HepG2 (cell line): Measurements from ENCODE around the gene TOP2B. TPM values are rescaled to one million over a fixed set of nuclear protein-coding genes. Genes with fewer than 3 reads are reported as not detected.

Source experiments
- ATAC-seq: fragments of 200-7000 bp; cut with Tn5 transposase; 3 replicates; pipeline ENCODE4 v1.9.1; 2020; ENCODE audit warnings: mild to moderate bottlenecking, moderate library complexity
- BruUV-seq: library from RNA; stranded (reverse); fragments of 400-500 nt; replicated peaks from 2 replicates; lab custom pipeline; 2021; lab: Mats Ljungman, UMichigan
- CTCF ChIA-PET: fragments of 300-600 bp; formaldehyde crosslinking; extraction: SDS; loops from one replicate; lab custom pipeline; 2021; ENCODE audit warnings: low total read pairs, inconsistent platforms, low intra/inter-chr PET ratio; lab: Yijun Ruan, JAX
- POLR2A ChIA-PET: fragments of 350-600 bp; sonication (Branson Sonifier 250); formaldehyde crosslinking; loops from one replicate; lab custom pipeline; 2020; ENCODE audit warnings: antibody characterized with exemption, inconsistent platforms; lab: Yijun Ruan, JAX
- DNase-seq: peaks from one replicate; pipeline ENCODE4 v3.0.0-alpha.2; 2015; ENCODE audit warnings: low spot score
- FAIRE-seq: peaks from 3 replicates; lab custom pipeline; 2011; peaks lifted over from hg19 to GRCh38; lab: Jason Lieb, UNC
- H2AFZ ChIP-seq: one replicate; pipeline ENCODE4 v1.6.1; 2011; ENCODE audit warnings: low read length, inconsistent platforms
- H3K27ac ChIP-seq: fragments of 300-600 bp; 3 replicates; pipeline ENCODE4 v1.8.0; 2011; ENCODE audit warnings: mixed run types, mild to moderate bottlenecking, mixed read lengths, low read length, inconsistent platforms; ENCODE audit not compliant: insufficient read depth; ENCODE audit errors: extremely low read length
- H3K27me3 ChIP-seq, 2 experiments: fragments of 200-600 bp in 1 of 2; 2 replicates in 1 of 2; 3 replicates in 1 of 2; pipeline versions ENCODE4 v1.6.0 to v1.8.0; 2011; ENCODE audit warnings: low read length in 2 of 2, mild to moderate bottlenecking in 2 of 2, moderate library complexity in 2 of 2, inconsistent platforms in 1 of 2; ENCODE audit not compliant: insufficient read depth in 2 of 2, control insufficient read depth in 1 of 2
- H3K36me3 ChIP-seq, 2 experiments: fragments of 200-600 bp in 1 of 2; replicated peaks in 1 of 2; 2 replicates in 1 of 2; 3 replicates in 1 of 2; pipeline versions ENCODE4 v1.5.1 to v1.8.0; 2011; ENCODE audit warnings: low read length in 2 of 2, inconsistent platforms in 1 of 2; ENCODE audit not compliant: insufficient read depth in 2 of 2, control insufficient read depth in 1 of 2
- H3K4me1 ChIP-seq: 2 replicates; pipeline ENCODE4 v1.5.1; 2012; ENCODE audit warnings: low read length, inconsistent platforms; ENCODE audit not compliant: insufficient read depth
- H3K4me2 ChIP-seq: 2 replicates; pipeline ENCODE4 v1.6.0; 2011; ENCODE audit warnings: low read depth, low read length, inconsistent platforms
- H3K4me3 ChIP-seq, 3 experiments: fragments of 200-600 bp in 1 of 3; sonication (generic), shearing (Covaris generic) in 1 of 3; replicated peaks in 1 of 3; 2 replicates each; pipeline ENCODE4 v1.5.1; 2011 to 2016; ENCODE audit warnings: low read length in 3 of 3, inconsistent platforms in 2 of 3, low read depth in 2 of 3, mild to moderate bottlenecking in 2 of 3, control low read depth in 1 of 3, mixed read lengths in 1 of 3; ENCODE audit not compliant: insufficient read depth in 1 of 3
- H3K79me2 ChIP-seq: one replicate; pipeline ENCODE4 v1.6.1; 2011; ENCODE audit warnings: low read length, inconsistent platforms; ENCODE audit not compliant: insufficient read depth
- H3K9ac ChIP-seq: 2 replicates; pipeline ENCODE4 v1.6.0; 2011; ENCODE audit warnings: mild to moderate bottlenecking, low read depth, low read length, inconsistent platforms; ENCODE audit not compliant: insufficient read depth
- H3K9me3 ChIP-seq: 2 replicates; pipeline ENCODE4 v1.5.1; 2012; ENCODE audit warnings: mild to moderate bottlenecking, low read length
- H4K20me1 ChIP-seq: 2 replicates; pipeline ENCODE4 v1.6.0; 2011; ENCODE audit warnings: inconsistent platforms, mild to moderate bottlenecking, low read length, moderate library complexity; ENCODE audit not compliant: insufficient read depth
- CTCF ChIP-seq: sonication (generic); formaldehyde crosslinking; IDR thresholded peaks from 2 replicates; pipeline ENCODE4 v1.5.0; 2020; ENCODE audit warnings: mild to moderate bottlenecking, missing genetic modification reagents, moderate library complexity
- HDAC1 ChIP-seq: sonication (generic); formaldehyde crosslinking; IDR thresholded peaks from 2 replicates; pipeline ENCODE4 v1.5.1; 2020; ENCODE audit warnings: mild to moderate bottlenecking, missing genetic modification reagents
- HNF1B ChIP-seq: sonication (generic); formaldehyde crosslinking; IDR thresholded peaks from 2 replicates; pipeline ENCODE4 v1.5.1; 2020; ENCODE audit warnings: mild to moderate bottlenecking, moderate library complexity, missing genetic modification reagents
- MTERF4 ChIP-seq: sonication (generic); formaldehyde crosslinking; IDR thresholded peaks from 2 replicates; pipeline ENCODE4 v1.8.0; 2023; ENCODE audit warnings: mild to moderate bottlenecking, missing genetic modification reagents
- RAD21 ChIP-seq: fragments of 450-650 bp; formaldehyde crosslinking; IDR thresholded peaks from 2 replicates; pipeline ENCODE4 v1.5.0; 2020; ENCODE audit warnings: mild to moderate bottlenecking
- RAD51 ChIP-seq: fragments of 450-650 bp; IDR thresholded peaks from 2 replicates; pipeline ENCODE4 v1.6.1; 2016; ENCODE audit warnings: borderline replicate concordance
- REPIN1 ChIP-seq: sonication (generic); formaldehyde crosslinking; IDR thresholded peaks from 2 replicates; pipeline ENCODE4 v1.8.0; 2022; ENCODE audit warnings: missing genetic modification reagents, low read depth, mild to moderate bottlenecking, borderline replicate concordance
- SAP130 ChIP-seq: IDR thresholded peaks from 2 replicates; pipeline ENCODE4 v1.6.1; 2016; ENCODE audit warnings: low read depth
- WIZ ChIP-seq: sonication (generic); formaldehyde crosslinking; IDR thresholded peaks from 2 replicates; pipeline ENCODE4 v1.5.1; 2020; ENCODE audit warnings: mild to moderate bottlenecking, missing genetic modification reagents
- ZBTB46 ChIP-seq: sonication (generic); formaldehyde crosslinking; IDR thresholded peaks from 2 replicates; pipeline ENCODE4 v1.4.0; 2020; ENCODE audit warnings: mild to moderate bottlenecking, missing genetic modification reagents, borderline replicate concordance
- ZNF205 ChIP-seq: IDR thresholded peaks from 2 replicates; pipeline ENCODE4 v1.6.1; 2018; ENCODE audit warnings: missing biosample characterization, missing genetic modification reagents
- ZNF441 ChIP-seq: sonication (generic); formaldehyde crosslinking; IDR thresholded peaks from 2 replicates; pipeline ENCODE4 v1.7.0; 2021; ENCODE audit warnings: missing genetic modification reagents, borderline replicate concordance
- ZNF530 ChIP-seq: sonication (generic); formaldehyde crosslinking; IDR thresholded peaks from 2 replicates; pipeline ENCODE4 v1.5.0; 2020; ENCODE audit warnings: low read depth, mild to moderate bottlenecking, missing genetic modification reagents
- ZNF563 ChIP-seq: sonication (generic); formaldehyde crosslinking; IDR thresholded peaks from 2 replicates; pipeline ENCODE4 v1.8.0; 2022; ENCODE audit warnings: mild to moderate bottlenecking, moderate library complexity, missing genetic modification reagents
- ZNF574 ChIP-seq: sonication (generic); formaldehyde crosslinking; IDR thresholded peaks from 2 replicates; pipeline ENCODE4 v1.4.0; 2020; ENCODE audit warnings: missing genetic modification reagents
- WGBS: methylation state at CpG from one replicate; pipeline ENCODE4 v1.1.6; 2017; ENCODE audit warnings: low lambda C conversion rate; 5-methylcytosine and 5-hydroxymethylcytosine counted together
- in situ Hi-C: cut with HindIII; loops from 2 replicates; pipeline ENCODE4 v1.10.0; 2017; ENCODE audit warnings: low pct_unique_long_range_greater_than_20kb; ENCODE audit not compliant: extremely low pct_ligation_motif_present
- intact Hi-C: fragments of 100-400 bp; cut with micrococcal nuclease; formaldehyde crosslinking; loops from one replicate; pipeline ENCODE4 v1.10.0; 2022; ENCODE audit not compliant: unreplicated experiment
- polyA plus RNA-seq, 8 experiments: library from polyadenylated mRNA; depleted of rRNA in 3 of 8; stranded (reverse) in 7 of 8; unstranded in 1 of 8; fragments of >200 nt; fragmentation: Illumina TruSeq in 4 of 8; extraction: Trizol in 4 of 8; gene quantifications; 2 replicates each; pipeline versions ENCODE4 v1.2.1 to v1.2.3, GENCODE V29; 2011 to 2016; ENCODE audit warnings: low read depth in 4 of 8, missing spikeins in 1 of 8, mixed read lengths in 1 of 8; ENCODE audit not compliant: insufficient read depth in 1 of 8
- total RNA-seq, 5 experiments: library from RNA; depleted of rRNA; stranded (reverse); fragments of >200 nt; fragmentation: Illumina TruSeq; extraction: Trizol; gene quantifications; 2 replicates each; pipeline ENCODE4 v1.2.3, GENCODE V29; 2016; ENCODE audit warnings: low read depth in 1 of 5

The TOP2B gene
- total and polyA plus RNA-seq, 2 of the 13 experiments (the other 11 are each of a cell fraction or from before 2014, with no cell fraction given) = 27.6 to 88.1 TPM

GRCh38 chr3:25648107-25648535, 16.6 kb downstream of the TOP2B start:
- BruUV-seq = no TSS peak
- POLR2A ChIA-PET = no interaction called here
- in situ Hi-C loops = no loop called here
- Histone ChIP-seq H3K4me2 (no peak overlapping the region), H3K9me3 (peaks cover 20% of the 10 kb centered on the region), H3K79me2 (peaks cover 73% of the 10 kb centered on the region), H2AFZ (no peak overlapping the region), H4K20me1 (peaks cover 19% of the 10 kb centered on the region), H3K9ac (no peak overlapping the region), H3K4me3 (no peak overlapping the region), H3K36me3 (0 out of 5 replicates have a peak, but pooled peaks cover 0 to 5% of the 10 kb centered on the region in 2 experiments), H3K4me1 (no peaks in the 10 kb centered on the region), H3K27me3 (no peaks in the 10 kb centered on the region), H3K27ac (no peak overlapping the region)
- peak; percentile 98 for ATAC-seq
- FAIRE-seq = peak; percentile 60
- 36% methylated on average over 3 of the region's 3 CpGs for WGBS
- CTCF ChIA-PET = interaction anchor here (1.3 to 2.5 kb wide), 3 partner anchors 209 to 314 kb away, joined by 5 to 44 read pairs (median 8); no protein-coding TSS in a partner anchor
- peak; percentile 77 for DNase-seq
- intact Hi-C loops = loop anchor here (1.0 to 10.0 kb wide), 5 partner anchors 134 to 1067 kb away; partner anchors contain the start of gene NGLY1
- TF ChIP-seq RAD21 (CRISPR knock-in tag) = peak; percentile 90
- TF ChIP-seq REPIN1 (CRISPR knock-in tag) = peak; percentile 45; the same call in 1 of the 2 replicates
- no peak for TF ChIP-seq RAD51
- TF ChIP-seq ZNF441 (CRISPR knock-in tag) = no peak
- TF ChIP-seq HDAC1 (CRISPR knock-in tag) = 0 out of 2 replicates have a peak, but pooled peaks have one; percentile 21
- TF ChIP-seq SAP130 (CRISPR knock-in tag) = 0 out of 2 replicates have a peak, but pooled peaks have one; percentile 28
- no peak for TF ChIP-seq ZNF530
- TF ChIP-seq ZNF574 = no peak
- no peak for TF ChIP-seq ZNF563
- 0 out of 2 replicates have a peak, but pooled peaks have one; percentile 33 for TF ChIP-seq MTERF4 (CRISPR knock-in tag)
- peak; percentile 93 for TF ChIP-seq CTCF
- no peak for TF ChIP-seq ZBTB46 (CRISPR knock-in tag)
- peak; percentile 63; the same call in 1 of the 2 replicates for TF ChIP-seq HNF1B (CRISPR knock-in tag)
- no peak for TF ChIP-seq WIZ (CRISPR knock-in tag)
- TF ChIP-seq ZNF205 (CRISPR knock-in tag) = peak; percentile 82; the same call in 1 of the 2 replicates
